ENCODE data around the gene SLC7A8. TPM values are rescaled to one million over a fixed set of nuclear protein-coding genes. Genes with fewer than 3 reads are reported as not detected.

SLC7A8 gene
- polyA plus RNA-seq, 1 donor (not counting 4 experiments of a cell fraction or from before 2014, with no cell fraction given): 29.1 TPM

DNA sequence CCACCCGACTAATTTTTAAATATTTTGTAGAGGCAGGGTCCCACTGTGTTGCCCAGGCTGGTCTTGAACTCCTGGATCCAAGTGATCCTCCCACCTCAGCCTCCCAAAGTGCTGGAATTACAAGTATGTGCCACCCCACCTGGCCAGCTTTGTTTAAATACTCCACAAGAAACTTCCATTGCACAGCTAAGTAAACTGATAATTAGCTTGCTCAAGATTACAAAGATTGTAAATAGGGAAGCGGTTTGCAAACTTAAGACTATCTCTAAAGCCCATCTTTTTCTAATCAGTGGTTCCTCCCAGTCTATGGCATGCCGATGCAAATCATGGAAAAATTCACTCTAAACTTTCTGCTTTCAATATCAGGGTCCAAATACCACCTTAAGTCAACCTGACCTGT is 9.7 kb downstream of the SLC7A8 start:
- H3K4me2 ChIP-seq (ENCODE audit: control insufficient read depth, extremely low read depth, insufficient read depth, low read depth, low read length): no peak overlapping the region
- FAIRE-seq (no peak), DNase-seq (ENCODE audit: low read depth, low spot score) (no peak)
- no peak overlapping the region for H2AFZ ChIP-seq (ENCODE audit: control insufficient read depth, low read length)
- peaks cover 39% of the 10 kb centered on the region for H3K4me1 ChIP-seq (ENCODE audit: control insufficient read depth, extremely low read depth, insufficient read depth, low read length)
- H3K27ac ChIP-seq (ENCODE audit: control insufficient read depth, insufficient read depth, low read length): no peak overlapping the region
- no peak overlapping the region for H3K9ac ChIP-seq (ENCODE audit: control insufficient read depth, extremely low read depth, insufficient read depth, low read length)
- no peaks in the 10 kb centered on the region for H3K79me2 ChIP-seq (ENCODE audit: control insufficient read depth, insufficient read depth, low read length)
- H3K9me3 ChIP-seq (ENCODE audit: control insufficient read depth, low read depth, low read length): no peaks in the 10 kb centered on the region
- H3K9me1 ChIP-seq (ENCODE audit: control insufficient read depth, extremely low read depth, insufficient read depth, low read length): no peaks in the 10 kb centered on the region
- dilution Hi-C loops (cut with MboI; ENCODE audit: extremely low pct_ligation_motif_present, low sequenced_read_pairs): no loop called here
- peaks cover 0 to 3% of the 10 kb centered on the region in 2 experiments for H3K36me3 ChIP-seq (ENCODE audit: control insufficient read depth in 2 of 2, extremely low read depth in 1 of 2, insufficient read depth in 2 of 2, low read length in 2 of 2)
- TF ChIP-seq, protein P1, sequence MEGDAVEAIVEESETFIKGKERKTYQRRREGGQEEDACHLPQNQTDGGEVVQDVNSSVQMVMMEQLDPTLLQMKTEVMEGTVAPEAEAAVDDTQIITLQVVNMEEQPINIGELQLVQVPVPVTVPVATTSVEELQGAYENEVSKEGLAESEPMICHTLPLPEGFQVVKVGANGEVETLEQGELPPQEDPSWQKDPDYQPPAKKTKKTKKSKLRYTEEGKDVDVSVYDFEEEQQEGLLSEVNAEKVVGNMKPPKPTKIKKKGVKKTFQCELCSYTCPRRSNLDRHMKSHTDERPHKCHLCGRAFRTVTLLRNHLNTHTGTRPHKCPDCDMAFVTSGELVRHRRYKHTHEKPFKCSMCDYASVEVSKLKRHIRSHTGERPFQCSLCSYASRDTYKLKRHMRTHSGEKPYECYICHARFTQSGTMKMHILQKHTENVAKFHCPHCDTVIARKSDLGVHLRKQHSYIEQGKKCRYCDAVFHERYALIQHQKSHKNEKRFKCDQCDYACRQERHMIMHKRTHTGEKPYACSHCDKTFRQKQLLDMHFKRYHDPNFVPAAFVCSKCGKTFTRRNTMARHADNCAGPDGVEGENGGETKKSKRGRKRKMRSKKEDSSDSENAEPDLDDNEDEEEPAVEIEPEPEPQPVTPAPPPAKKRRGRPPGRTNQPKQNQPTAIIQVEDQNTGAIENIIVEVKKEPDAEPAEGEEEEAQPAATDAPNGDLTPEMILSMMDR (optimal IDR thresholded peaks at IDR 0.05 in 1 of 3, IDR thresholded peaks at IDR 0.05 in 1 of 3, conservative IDR thresholded peaks at IDR 0.05 in 1 of 3; ENCODE audit: extremely low read depth in 1 of 3, insufficient read depth in 2 of 3, low read length in 3 of 3): no peak
- TF ChIP-seq EZH2 (IDR thresholded peaks at IDR 0.05; ENCODE audit: low read length): no peak
- no peaks in the 10 kb centered on the region for H4K20me1 ChIP-seq (ENCODE audit: control insufficient read depth, extremely low read depth, insufficient read depth, low read length)
- no peaks in the 10 kb centered on the region for H3K27me3 ChIP-seq (ENCODE audit: control insufficient read depth, extremely low read depth, insufficient read depth, low read length)
- no peak overlapping the region for H3K4me3 ChIP-seq (ENCODE audit: control insufficient read depth in 2 of 3, extremely low read depth in 1 of 3, insufficient read depth in 2 of 3, low read depth in 1 of 3, low read length in 3 of 3)

DNA sequence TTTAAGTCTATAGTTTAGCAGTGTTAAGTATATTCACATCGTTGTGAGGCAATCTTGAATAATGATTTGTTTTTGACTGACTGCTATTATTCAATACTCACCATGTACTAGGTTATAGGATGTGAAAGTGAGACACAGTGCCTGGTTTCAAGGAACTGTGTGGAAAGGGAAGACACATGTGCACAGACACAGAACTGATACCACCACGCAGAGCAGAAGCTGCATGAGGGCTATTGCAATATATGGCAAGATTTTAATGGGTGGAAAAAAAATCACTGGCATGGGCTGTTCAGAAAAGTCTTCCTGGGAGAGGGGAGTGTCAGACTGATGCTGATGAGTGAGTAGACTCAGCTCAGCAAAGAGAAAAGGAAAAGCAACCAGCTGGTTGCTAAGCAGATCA is 10.4 kb downstream of the SLC7A8 start:
- no peak for TF ChIP-seq EZH2 (IDR thresholded peaks at IDR 0.05; ENCODE audit: low read length)
- TF ChIP-seq, protein P1 (optimal IDR thresholded peaks at IDR 0.05 in 1 of 3, IDR thresholded peaks at IDR 0.05 in 1 of 3, conservative IDR thresholded peaks at IDR 0.05 in 1 of 3; ENCODE audit: extremely low read depth in 1 of 3, insufficient read depth in 2 of 3, low read length in 3 of 3): no peak
- peaks cover 0 to 3% of the 10 kb centered on the region in 2 experiments for H3K36me3 ChIP-seq (ENCODE audit: control insufficient read depth in 2 of 2, extremely low read depth in 1 of 2, insufficient read depth in 2 of 2, low read length in 2 of 2)
- H3K4me2 ChIP-seq (ENCODE audit: control insufficient read depth, extremely low read depth, insufficient read depth, low read depth, low read length): no peak overlapping the region
- H3K27me3 ChIP-seq (ENCODE audit: control insufficient read depth, extremely low read depth, insufficient read depth, low read length): no peaks in the 10 kb centered on the region
- no peaks in the 10 kb centered on the region for H4K20me1 ChIP-seq (ENCODE audit: control insufficient read depth, extremely low read depth, insufficient read depth, low read length)
- FAIRE-seq (no peak), DNase-seq (ENCODE audit: low read depth, low spot score) (no peak)
- H3K4me3 ChIP-seq (ENCODE audit: control insufficient read depth in 2 of 3, extremely low read depth in 1 of 3, insufficient read depth in 2 of 3, low read depth in 1 of 3, low read length in 3 of 3): no peak overlapping the region
- dilution Hi-C loops (cut with MboI; ENCODE audit: extremely low pct_ligation_motif_present, low sequenced_read_pairs): no loop called here
- no peak overlapping the region for H3K9ac ChIP-seq (ENCODE audit: control insufficient read depth, extremely low read depth, insufficient read depth, low read length)
- H3K79me2 ChIP-seq (ENCODE audit: control insufficient read depth, insufficient read depth, low read length): no peaks in the 10 kb centered on the region
- no peak overlapping the region for H3K27ac ChIP-seq (ENCODE audit: control insufficient read depth, insufficient read depth, low read length)
- peaks cover 39% of the 10 kb centered on the region for H3K4me1 ChIP-seq (ENCODE audit: control insufficient read depth, extremely low read depth, insufficient read depth, low read length)
- no peak overlapping the region for H2AFZ ChIP-seq (ENCODE audit: control insufficient read depth, low read length)
- no peaks in the 10 kb centered on the region for H3K9me1 ChIP-seq (ENCODE audit: control insufficient read depth, extremely low read depth, insufficient read depth, low read length)
- no peaks in the 10 kb centered on the region for H3K9me3 ChIP-seq (ENCODE audit: control insufficient read depth, low read depth, low read length)

All from keratinocyte (primary cell).